HEK293 (cell line): ENCODE data around the gene MUC21.

Experiments
- CTCF ChIA-PET: fragments of 350-600 bp; formaldehyde crosslinking; extraction: SDS; loops from one replicate; lab custom pipeline; 2021; ENCODE audit warnings: antibody characterized with exemption; lab: Yijun Ruan, JAX
- POLR2A ChIA-PET: fragments of 300-600 bp; formaldehyde crosslinking; extraction: SDS; loops from one replicate; lab custom pipeline; 2020; ENCODE audit warnings: antibody characterized with exemption, inconsistent platforms; lab: Yijun Ruan, JAX
- H3K27ac ChIP-seq: fragments of 200-500 bp; sonication (Bioruptor generic); 2 replicates; pipeline ENCODE4 v1.5.1; 2014; ENCODE audit warnings: low read depth, low read length, control low read depth, inconsistent platforms; ENCODE audit errors: extremely low read depth
- H3K36me3 ChIP-seq, 2 experiments: fragments of 200-500 bp in 1 of 2; sonication (Bioruptor generic) in 1 of 2; 1 replicate in 1 of 2; 2 replicates in 1 of 2; pipeline ENCODE4 v1.5.1; 2014 to 2017; ENCODE audit warnings: inconsistent platforms in 2 of 2, low read length in 2 of 2; ENCODE audit not compliant: control insufficient read depth in 2 of 2, insufficient read depth in 1 of 2
- H3K4me1 ChIP-seq: fragments of 200-500 bp; sonication (Bioruptor generic); 2 replicates; pipeline ENCODE4 v1.5.1; 2014; ENCODE audit warnings: mild to moderate bottlenecking, low read length, inconsistent platforms; ENCODE audit not compliant: control insufficient read depth, insufficient read depth
- H3K4me3 ChIP-seq: 2 replicates; pipeline ENCODE4 v1.5.1; 2011; ENCODE audit warnings: low read depth, mild to moderate bottlenecking, control low read depth, low read length, moderate library complexity
- H3K9me3 ChIP-seq: fragments of 200-500 bp; sonication (Bioruptor generic); 2 replicates; pipeline ENCODE4 v1.5.1; 2014; ENCODE audit warnings: low read depth, low read length, inconsistent platforms; ENCODE audit not compliant: control insufficient read depth, insufficient read depth
- EGR2 ChIP-seq: fragments of 450-650 bp; formaldehyde crosslinking; IDR thresholded peaks from 2 replicates; pipeline ENCODE4 v1.5.1; 2016; ENCODE audit warnings: low read depth, missing biosample characterization, missing genetic modification characterization
- GLI2 ChIP-seq: fragments of 450-650 bp; formaldehyde crosslinking; IDR thresholded peaks from 2 replicates; pipeline ENCODE4; 2017; ENCODE audit warnings: missing biosample characterization, missing genetic modification characterization, low read depth, borderline replicate concordance
- HOXD13 ChIP-seq: sonication (generic); formaldehyde crosslinking; IDR thresholded peaks from 2 replicates; pipeline ENCODE4 v1.8.0; 2022; ENCODE audit warnings: missing genetic modification reagents, borderline replicate concordance
- IKZF3 ChIP-seq: fragments of 450-650 bp; IDR thresholded peaks from 2 replicates; pipeline ENCODE4 v1.5.0; 2018; ENCODE audit warnings: missing biosample characterization, mild to moderate bottlenecking, missing genetic modification characterization, moderate library complexity
- PRDM1 ChIP-seq: fragments of 450-650 bp; formaldehyde crosslinking; IDR thresholded peaks from 2 replicates; pipeline ENCODE4; 2016; ENCODE audit warnings: missing biosample characterization, missing genetic modification characterization
- PRDM10 ChIP-seq: fragments of 450-650 bp; formaldehyde crosslinking; IDR thresholded peaks from 2 replicates; pipeline ENCODE4 v1.5.1; 2016; ENCODE audit warnings: missing biosample characterization, missing genetic modification characterization
- SP3 ChIP-seq: fragments of 450-650 bp; formaldehyde crosslinking; IDR thresholded peaks from 2 replicates; pipeline ENCODE4 v1.5.1; 2016; ENCODE audit warnings: missing biosample characterization, missing genetic modification characterization
- TRIM28 ChIP-seq: IDR thresholded peaks from 2 replicates; pipeline ENCODE4 v1.6.1; 2011; ENCODE audit warnings: low read length, control low read depth, borderline replicate concordance
- ZBTB1 ChIP-seq: fragments of 450-650 bp; formaldehyde crosslinking; IDR thresholded peaks from 2 replicates; pipeline ENCODE4 v1.5.1; 2016; ENCODE audit warnings: missing biosample characterization, missing genetic modification characterization
- ZBTB17 ChIP-seq: fragments of 450-650 bp; formaldehyde crosslinking; IDR thresholded peaks from 2 replicates; pipeline ENCODE4 v1.5.1; 2016; ENCODE audit warnings: missing biosample characterization, missing genetic modification characterization
- ZBTB48 ChIP-seq: fragments of 450-650 bp; formaldehyde crosslinking; IDR thresholded peaks from 2 replicates; pipeline ENCODE4 v1.5.1; 2016; ENCODE audit warnings: missing biosample characterization, missing genetic modification characterization
- ZBTB6 ChIP-seq: fragments of 450-650 bp; formaldehyde crosslinking; IDR thresholded peaks from 2 replicates; pipeline ENCODE4 v1.5.1; 2017; ENCODE audit warnings: missing biosample characterization, missing genetic modification characterization
- ZFHX2 ChIP-seq: fragments of 450-650 bp; formaldehyde crosslinking; conservative IDR thresholded peaks from 2 replicates; pipeline ENCODE4 v1.5.1; 2016; ENCODE audit warnings: missing biosample characterization, missing genetic modification characterization
- ZFP37 ChIP-seq: fragments of 450-650 bp; formaldehyde crosslinking; IDR thresholded peaks from 2 replicates; pipeline ENCODE4 v1.5.1; 2016; ENCODE audit warnings: missing biosample characterization, missing genetic modification characterization
- ZNF138 ChIP-seq: fragments of 450-650 bp; formaldehyde crosslinking; IDR thresholded peaks from 2 replicates; pipeline ENCODE4 v1.5.1; 2016; ENCODE audit warnings: missing biosample characterization, missing genetic modification characterization, borderline replicate concordance
- ZNF18 ChIP-seq: fragments of 450-650 bp; formaldehyde crosslinking; IDR thresholded peaks from 2 replicates; pipeline ENCODE4 v1.5.1; 2016; ENCODE audit warnings: missing biosample characterization, missing genetic modification characterization
- ZNF2 ChIP-seq: fragments of 450-650 bp; formaldehyde crosslinking; IDR thresholded peaks from 2 replicates; pipeline ENCODE4 v1.5.1; 2016; ENCODE audit warnings: missing biosample characterization, missing genetic modification characterization
- ZNF335 ChIP-seq: fragments of 450-650 bp; formaldehyde crosslinking; conservative IDR thresholded peaks from 2 replicates; pipeline ENCODE4 v1.5.1; 2016; ENCODE audit warnings: missing biosample characterization, missing genetic modification characterization
- ZNF366 ChIP-seq: fragments of 450-650 bp; formaldehyde crosslinking; conservative IDR thresholded peaks from 2 replicates; pipeline ENCODE4 v1.5.1; 2016; ENCODE audit warnings: missing biosample characterization, missing genetic modification characterization
- ZNF521 ChIP-seq: fragments of 450-650 bp; formaldehyde crosslinking; IDR thresholded peaks from 2 replicates; pipeline ENCODE4 v1.5.1; 2017; ENCODE audit warnings: missing biosample characterization, mild to moderate bottlenecking, missing genetic modification characterization
- ZNF561 ChIP-seq: fragments of 450-650 bp; IDR thresholded peaks from 2 replicates; pipeline ENCODE4 v1.5.1; 2018; ENCODE audit warnings: missing biosample characterization, missing genetic modification characterization, borderline replicate concordance
- ZNF600 ChIP-seq: fragments of 450-650 bp; formaldehyde crosslinking; IDR thresholded peaks from 2 replicates; pipeline ENCODE4 v1.5.1; 2016; ENCODE audit warnings: missing biosample characterization, missing genetic modification characterization
- ZSCAN23 ChIP-seq: fragments of 450-650 bp; formaldehyde crosslinking; IDR thresholded peaks from 2 replicates; pipeline ENCODE4 v1.5.1; 2016; ENCODE audit warnings: missing biosample characterization, missing genetic modification characterization
- ZXDB ChIP-seq: fragments of 450-650 bp; formaldehyde crosslinking; IDR thresholded peaks from 2 replicates; pipeline ENCODE4 v1.5.1; 2016; ENCODE audit warnings: missing biosample characterization, missing genetic modification characterization

Gene MUC21

GRCh38 chr6:30979690-30980089, 3.8 kb upstream of the MUC21 start:
- Histone ChIP-seq H3K27ac (no peak overlapping the region), H3K36me3 (no peaks in the 10 kb centered on the region), H3K4me1 (no peaks in the 10 kb centered on the region), H3K9me3 (no peaks in the 10 kb centered on the region), H3K4me3 (no peak overlapping the region)
- ChIA-PET POLR2A (no interaction called here), CTCF (interaction anchor here (0.6 to 1.4 kb wide), 5 partner anchors 8 to 93 kb away, joined by 3 to 4 read pairs (median 3); no protein-coding TSS in a partner anchor)
- no peak for TF ChIP-seq ZNF18
- no peak for TF ChIP-seq ZNF2
- TF ChIP-seq ZSCAN23 (tag by site-specific recombination), result no peak
- TF ChIP-seq GLI2 (tag by site-specific recombination), result no peak
- no peak for TF ChIP-seq ZFP37 (tag by site-specific recombination)
- TF ChIP-seq ZBTB1, result no peak
- no peak for TF ChIP-seq ZNF138 (tag by site-specific recombination)

GRCh38 chr6:30981942-30982772, 1.4 kb upstream of the MUC21 start:
- no peaks in the 10 kb centered on the region for H3K4me1 ChIP-seq
- no peaks in the 10 kb centered on the region for H3K36me3 ChIP-seq
- no peak overlapping the region; the same call in 1 of the 2 replicates for H3K4me3 ChIP-seq
- TF ChIP-seq ZBTB6 (tag by site-specific recombination) (peak; percentile 32; the same call in 1 of the 2 replicates), ZNF600 (tag by site-specific recombination) (peak; percentile 66), HOXD13 (CRISPR knock-in tag) (no peak), ZFHX2 (peak; percentile 59), ZNF521 (tag by site-specific recombination) (no peak), ZBTB48 (tag by site-specific recombination) (peak; percentile 21; the same call in 1 of the 2 replicates), ZNF335 (tag by site-specific recombination) (0 out of 2 replicates have a peak, but pooled peaks have one; percentile 43), TRIM28 (peak; percentile 78), PRDM1 (tag by site-specific recombination) (peak; percentile 83), EGR2 (peak; percentile 31; the same call in 1 of the 2 replicates), IKZF3 (peak; percentile 13; the same call in 1 of the 2 replicates), ZNF2 (peak; percentile 56; the same call in 1 of the 2 replicates), ZBTB17 (tag by site-specific recombination) (peak; percentile 66), ZNF561 (no peak), PRDM10 (peak; percentile 71), ZXDB (tag by site-specific recombination) (no peak), SP3 (peak; percentile 58), ZNF366 (tag by site-specific recombination) (peak; percentile 22; the same call in 1 of the 2 replicates)
- H3K9me3 ChIP-seq, result no peaks in the 10 kb centered on the region
- CTCF ChIA-PET, result interaction anchor here (0.5 to 2.1 kb wide), 19 partner anchors 9 to 411 kb away, joined by 3 to 12 read pairs (median 3); partner anchors contain the start of genes ABCF1 and VARS2
- POLR2A ChIA-PET, result interaction anchor here (0.6 to 1.0 kb wide), 6 partner anchors 9 to 263 kb away, joined by 3 to 5 read pairs (median 3); no protein-coding TSS in a partner anchor
- H3K27ac ChIP-seq, result no peak overlapping the region
